ENCODE measurements around the gene CTSE. TPM values are rescaled to one million over a fixed set of nuclear protein-coding genes. Genes with fewer than 3 reads are reported as not detected.
"Not testable (repeated sequence)": the region's sequence is repeated elsewhere in the genome, so short reads cannot be mapped to it uniquely, and the experiment has no call there.

CTSE gene
- polyA plus RNA-seq, 3 donors, result 0.14 to 0.19 (median 0.19) TPM

DNA sequence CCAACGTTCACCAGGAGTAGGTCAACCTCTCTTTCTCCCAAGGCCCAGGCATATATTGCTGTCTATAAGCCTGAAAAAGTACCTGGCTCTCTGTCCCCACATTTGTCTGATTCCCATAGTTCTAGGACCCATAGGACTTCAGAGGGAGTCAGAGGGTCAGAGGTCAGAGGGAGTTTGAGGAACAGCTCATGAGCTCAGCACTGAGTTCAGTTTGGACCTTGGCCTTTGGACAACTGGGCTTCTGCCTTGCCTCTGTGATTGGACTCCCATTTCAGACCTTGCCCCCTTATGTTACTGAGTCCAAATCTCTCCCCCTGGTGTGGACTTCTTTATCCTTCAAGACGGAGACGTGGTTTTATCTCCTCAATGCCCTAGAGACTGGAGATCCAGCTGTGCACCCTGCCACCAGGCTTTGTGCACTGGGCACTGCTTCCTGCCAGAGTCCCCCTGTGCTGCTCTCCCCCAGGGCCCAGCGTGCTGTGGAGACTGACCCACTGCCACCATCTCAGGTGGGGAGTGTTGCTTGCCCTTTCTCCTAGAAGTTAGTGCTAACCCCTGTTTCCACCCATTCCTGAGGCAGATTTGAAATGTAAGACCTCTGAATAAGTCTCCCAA, 3.2 kb downstream of the CTSE start:
- DNase-seq (ENCODE audit: low read depth in 3 of 3, low spot score in 2 of 3), result no peak

DNA sequence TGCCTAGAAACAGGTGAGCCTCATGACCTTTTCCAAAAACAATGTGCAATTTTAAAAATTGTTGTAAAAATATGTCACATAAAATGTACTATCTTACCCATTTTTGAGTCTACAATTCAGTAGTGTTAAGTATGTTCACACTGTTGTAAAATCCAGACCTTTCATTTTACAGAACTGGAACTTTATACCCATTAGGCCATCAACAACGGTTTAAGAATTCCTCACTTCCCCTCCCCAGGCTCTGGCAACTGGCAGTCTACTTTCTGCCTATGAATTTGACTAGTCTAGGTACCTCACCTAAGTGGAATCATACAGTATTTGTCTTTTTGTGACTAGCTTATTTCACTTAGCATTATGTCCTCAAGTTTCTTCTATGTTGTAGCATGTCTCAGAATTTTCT, 8.6 kb downstream of the CTSE start:
- DNase-seq (ENCODE audit: low read depth in 3 of 3, low spot score in 2 of 3), result no peak

DNA sequence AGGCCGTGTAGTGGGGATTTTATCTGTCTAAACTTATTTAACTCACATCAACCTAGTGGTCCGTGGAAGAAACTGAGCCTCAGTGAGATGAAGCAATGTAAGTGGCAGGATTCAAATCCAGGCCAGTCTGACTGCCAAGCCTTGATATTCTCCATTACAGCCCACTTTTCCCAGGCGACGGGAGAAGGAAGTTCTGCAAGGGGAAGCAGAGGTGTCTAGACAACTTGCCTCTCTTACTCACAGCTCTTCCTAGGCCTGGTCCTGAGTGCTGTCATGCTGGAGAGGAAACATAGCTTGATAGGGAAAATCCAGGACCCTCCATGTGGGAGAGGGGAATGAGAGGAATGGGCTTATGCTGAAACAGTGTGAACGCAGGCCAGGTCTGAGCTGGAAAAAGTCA, 9.1 kb downstream of the CTSE start:
- DNase-seq (ENCODE audit: low read depth in 3 of 3, low spot score in 2 of 3), result no peak

DNA sequence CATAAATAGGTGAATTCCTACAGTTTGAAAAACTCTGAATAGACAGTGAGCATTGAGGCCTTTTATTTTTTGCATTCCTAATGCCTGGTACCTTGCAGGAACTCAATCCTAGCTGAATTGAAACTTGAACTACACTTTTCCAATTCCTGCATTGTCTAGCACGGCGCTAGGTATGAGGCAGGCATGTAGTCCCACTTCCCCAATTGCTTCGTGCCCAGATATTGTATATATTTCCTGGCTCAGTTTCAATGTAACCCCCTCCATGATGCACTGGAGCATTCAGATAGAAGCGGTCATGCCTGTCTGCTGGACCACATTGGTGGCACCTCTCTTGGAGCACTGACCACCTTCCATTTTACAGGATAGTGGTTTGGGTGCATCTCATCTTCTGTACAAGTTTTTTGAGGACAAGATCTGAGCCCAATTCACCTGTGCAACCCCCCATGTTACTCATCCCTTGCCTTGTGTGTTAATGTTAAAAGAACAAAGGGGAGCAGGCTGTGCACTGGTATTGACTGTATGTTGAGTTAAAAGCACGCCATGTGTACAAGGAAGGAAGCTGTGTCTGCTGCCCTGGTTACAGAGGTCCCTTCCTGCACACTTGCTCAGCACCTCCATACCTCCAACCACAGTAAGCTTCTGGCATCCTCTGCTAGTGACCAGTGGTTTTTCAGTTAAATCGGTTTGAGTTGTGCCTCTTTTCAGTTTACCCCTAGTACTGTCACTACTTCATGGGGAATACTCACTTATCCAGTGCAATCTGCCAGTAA, 10.5 kb downstream of the CTSE start:
- DNase-seq (ENCODE audit: low read depth in 3 of 3, low spot score in 2 of 3), result no peak

DNA sequence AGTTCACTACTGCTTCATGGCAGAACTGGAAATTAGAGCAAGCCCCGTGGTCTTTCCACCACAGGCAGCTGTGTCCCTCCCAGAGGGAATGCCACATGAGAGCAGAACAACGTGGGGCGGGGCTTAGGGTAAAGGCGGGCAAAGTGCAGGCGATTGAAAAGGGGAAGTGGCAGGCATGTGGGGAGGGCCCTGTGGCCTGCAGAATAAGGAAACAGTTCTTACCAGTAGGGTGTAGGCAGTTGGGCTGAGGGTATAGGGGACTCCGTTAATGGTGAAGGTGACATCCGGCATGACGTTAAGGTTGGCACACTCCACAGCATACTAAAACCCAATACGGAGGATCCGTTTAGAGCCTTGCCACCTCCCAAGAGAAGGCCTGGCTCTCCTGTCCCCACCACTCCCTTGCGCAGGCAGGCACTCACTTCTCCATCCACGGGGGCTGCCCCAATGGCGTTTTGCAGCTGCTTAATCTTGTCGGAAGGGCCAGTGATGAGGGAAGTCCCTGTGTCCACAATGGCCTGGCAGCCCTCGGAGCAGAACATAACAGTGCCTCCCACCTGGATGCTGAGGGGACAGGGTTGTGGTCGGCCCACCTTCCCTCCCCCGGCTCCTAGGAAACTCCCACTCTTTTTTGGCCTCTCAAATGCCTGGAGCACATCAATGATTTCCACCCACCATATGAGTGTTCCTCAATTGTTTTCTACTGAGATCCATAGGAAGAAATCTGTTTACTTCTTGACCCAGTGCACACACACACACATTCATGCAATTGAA, 11.4 kb downstream of the CTSE start:
- DNase-seq (ENCODE audit: low read depth in 3 of 3, low spot score in 2 of 3), result no peak

DNA sequence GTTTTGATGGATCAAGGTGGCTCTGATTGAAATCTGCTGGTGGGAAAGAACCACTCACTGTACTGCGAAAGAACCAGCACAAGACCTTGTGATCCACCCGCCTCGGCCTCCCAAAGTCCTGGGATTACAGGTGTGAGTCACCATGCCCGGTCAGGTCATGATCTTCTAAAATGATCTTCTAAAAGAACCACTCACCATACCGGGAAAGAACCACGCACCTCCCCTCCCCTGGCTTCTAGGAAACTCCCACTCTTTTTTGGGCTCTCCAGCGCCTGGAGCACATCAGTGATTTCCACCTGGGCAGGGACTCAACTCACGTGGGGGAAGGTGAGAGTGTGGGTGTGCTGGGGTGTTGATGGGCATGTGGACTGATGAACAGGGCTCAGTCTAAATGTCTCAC, 12.6 kb downstream of the CTSE start:
- no peak for DNase-seq (ENCODE audit: low read depth in 3 of 3, low spot score in 2 of 3)

DNA sequence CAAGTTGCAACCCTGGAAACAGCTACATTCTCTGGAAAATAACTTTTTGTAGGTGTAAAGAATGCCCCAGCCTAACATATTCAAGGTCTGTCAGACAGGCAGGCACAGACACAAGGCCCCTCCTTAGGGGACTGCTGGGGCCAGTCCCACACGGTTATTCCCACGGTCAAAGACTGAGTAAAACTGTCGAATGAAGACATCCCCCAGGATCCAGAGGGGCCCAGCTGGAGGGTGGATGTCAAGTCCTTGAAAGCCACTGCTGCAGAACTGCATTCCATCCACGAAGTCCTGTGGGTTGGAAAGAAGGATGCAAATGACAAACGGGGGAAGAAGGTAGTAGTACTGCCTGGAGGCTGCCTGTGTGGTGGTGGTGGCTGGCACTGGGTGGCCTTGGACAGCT, 13.6 kb downstream of the CTSE start:
- no peak for DNase-seq (ENCODE audit: low read depth in 3 of 3, low spot score in 2 of 3)

DNA sequence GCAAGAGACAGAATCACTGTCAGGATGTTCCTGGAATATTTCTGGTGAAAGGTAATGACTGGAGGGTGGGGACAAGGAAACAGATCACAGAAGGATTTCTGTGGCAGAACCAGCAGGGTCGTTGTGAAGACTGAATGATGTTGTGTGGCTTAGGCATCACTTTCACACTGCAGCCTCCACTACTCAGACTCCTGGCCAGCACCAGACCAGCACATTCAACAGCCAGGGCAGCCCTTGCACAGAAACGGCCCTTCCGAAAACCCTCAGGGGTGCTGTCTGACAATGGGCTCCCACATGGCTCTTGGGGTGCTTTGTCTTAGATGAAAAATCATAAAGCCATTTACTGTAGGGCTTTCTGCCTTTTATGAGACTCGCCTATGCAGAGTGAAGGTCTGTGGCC, 16.7 kb downstream of the CTSE start:
- no peak for DNase-seq (ENCODE audit: low read depth in 3 of 3, low spot score in 2 of 3)

DNA sequence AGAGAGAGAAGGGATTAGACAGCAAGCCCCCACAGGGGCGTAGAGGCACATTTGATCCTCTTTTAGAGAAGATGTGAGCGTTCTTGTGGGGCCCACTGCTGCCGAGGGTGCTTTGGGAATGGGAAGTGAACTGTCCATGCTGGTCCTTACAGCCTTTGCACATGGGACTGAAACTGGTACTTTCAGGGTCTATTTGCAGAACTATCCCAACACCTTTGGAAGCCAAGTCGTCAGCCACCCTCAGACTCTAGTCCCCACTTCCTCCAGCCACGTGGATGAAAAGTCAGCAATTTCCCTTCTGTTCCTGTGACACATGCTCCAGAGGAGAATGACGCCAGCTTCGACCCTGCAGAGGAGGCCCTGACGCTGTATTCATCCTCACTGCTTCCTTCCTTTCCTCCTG, 17.9 kb downstream of the CTSE start:
- no peak for DNase-seq (ENCODE audit: low read depth in 3 of 3, low spot score in 2 of 3)

DNA sequence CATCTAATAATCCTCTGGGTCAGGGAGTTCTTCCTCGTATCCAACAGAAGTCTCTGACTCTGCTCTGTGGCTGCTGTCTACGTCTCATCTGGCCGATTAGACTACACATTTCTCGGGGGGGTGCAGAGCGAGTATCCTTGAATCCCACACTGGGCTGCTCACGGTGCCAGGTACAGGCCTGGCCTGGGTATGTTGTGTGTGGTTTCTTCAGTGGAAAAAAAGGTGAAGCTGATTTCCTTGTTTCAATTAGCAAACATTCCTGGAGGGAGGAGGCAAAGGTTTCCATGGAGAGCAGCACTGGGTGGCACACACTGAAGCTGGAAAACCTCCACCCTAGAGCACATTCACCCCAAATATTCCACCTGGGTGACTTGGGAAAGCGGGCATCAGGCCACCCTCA, 18.5 kb downstream of the CTSE start:
- DNase-seq (ENCODE audit: low read depth in 3 of 3, low spot score in 2 of 3), result no peak

DNA sequence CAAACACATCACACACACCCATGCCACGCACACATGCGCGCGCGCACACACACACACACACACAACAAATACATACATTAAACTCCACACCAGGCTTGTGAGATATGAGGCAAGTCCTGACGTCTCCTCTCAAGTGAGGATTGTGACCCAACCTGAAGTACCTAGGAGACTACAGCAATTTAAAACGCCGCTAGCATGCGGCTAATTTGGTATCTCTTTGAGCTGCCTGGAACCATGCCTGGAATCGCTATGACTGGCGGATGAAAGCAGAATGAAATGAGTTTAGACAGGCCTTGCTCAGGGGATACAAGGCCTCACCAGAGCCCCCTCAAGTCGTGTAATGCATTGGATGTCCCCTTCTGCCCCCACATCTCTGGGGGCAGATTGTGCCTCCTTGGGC, 18.9 kb downstream of the CTSE start:
- DNase-seq (ENCODE audit: low read depth in 3 of 3, low spot score in 2 of 3), result no peak

DNA sequence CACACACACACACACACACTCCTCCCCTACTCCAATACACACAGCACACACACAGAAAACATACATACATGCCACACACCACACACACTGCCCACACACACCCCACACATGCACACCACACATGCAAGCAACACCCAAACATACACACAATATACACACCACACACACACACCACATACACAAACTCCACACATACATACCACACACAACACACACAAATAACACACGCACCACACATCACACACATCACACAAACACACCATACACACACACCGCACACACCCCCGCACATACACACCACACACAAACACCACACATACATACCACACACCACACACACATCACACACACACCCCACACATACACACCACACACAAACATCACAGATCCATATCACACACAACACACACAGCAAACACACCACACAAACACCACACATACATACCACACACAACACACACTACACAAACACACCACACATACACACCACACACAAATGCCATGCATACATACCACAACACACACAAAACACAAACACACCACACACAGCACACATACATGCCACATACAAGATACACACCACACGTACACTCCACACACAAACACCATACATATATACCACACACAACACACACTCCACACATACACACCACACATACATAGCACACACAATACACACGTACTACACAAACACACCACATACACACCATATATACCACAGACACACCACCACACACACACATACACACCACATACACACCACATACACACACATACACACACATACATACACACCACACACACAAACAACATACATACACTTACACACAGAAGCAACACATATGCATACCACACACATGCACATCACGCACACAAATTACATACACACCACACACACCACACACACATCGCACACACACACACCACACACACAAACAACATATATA, 19.6 kb downstream of the CTSE start:
- no peak for DNase-seq (ENCODE audit: low read depth in 3 of 3, low spot score in 2 of 3)

DNA sequence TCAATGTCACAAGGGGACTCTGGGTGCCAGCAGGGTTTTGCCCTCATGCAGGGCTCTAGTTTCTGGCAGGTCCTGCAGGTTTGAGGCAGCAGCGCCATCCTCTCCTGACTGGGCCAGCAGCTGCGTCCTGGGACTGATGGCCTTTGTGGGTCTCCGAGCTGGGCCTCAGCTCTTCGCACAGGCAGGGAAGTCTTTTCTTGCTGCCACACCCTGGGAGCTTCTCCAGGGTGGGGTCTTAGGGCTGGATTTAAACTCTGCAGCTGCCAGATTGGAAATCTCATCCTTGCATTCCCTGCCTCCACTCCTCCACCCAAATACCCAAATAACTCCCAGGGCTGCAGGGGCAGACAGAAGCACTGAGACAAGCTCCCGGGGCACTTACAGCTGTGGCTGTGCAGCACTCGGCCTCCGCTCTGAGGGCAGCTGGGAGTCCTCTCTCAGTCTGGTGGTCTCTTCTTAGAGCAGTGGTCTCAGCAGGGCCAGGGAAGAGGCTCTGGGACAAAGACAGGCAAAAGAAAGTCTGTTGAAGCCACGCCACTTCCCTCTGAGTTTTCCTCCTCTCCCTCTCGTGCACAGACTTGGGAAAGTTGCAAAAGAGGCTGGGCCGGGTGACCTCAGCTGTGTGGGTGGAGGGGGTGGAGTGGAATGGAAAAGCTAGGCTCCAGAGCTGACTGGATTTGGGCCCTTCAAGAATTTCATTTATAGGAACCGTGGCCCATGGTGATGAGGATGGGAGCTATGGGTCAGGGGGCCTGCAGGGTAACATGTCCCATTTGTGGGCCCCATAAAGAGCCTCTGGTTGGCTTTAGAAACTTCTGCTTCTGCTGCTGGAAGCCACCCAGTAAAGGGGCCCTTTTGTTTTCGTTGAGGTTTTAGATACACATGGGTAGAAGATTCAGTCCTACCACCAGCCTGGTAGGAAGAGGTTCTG, 20.6 kb downstream of the CTSE start, which contains the start of gene RAB7B:
Gene RAB7B, minus strand, starts transcription at position 525 of the 931 bp plus-strand sequence. CDS start 9,260 bp downstream, outside the sequence.
- DNase-seq (ENCODE audit: low read depth in 3 of 3, low spot score in 2 of 3), result no peak

DNA sequence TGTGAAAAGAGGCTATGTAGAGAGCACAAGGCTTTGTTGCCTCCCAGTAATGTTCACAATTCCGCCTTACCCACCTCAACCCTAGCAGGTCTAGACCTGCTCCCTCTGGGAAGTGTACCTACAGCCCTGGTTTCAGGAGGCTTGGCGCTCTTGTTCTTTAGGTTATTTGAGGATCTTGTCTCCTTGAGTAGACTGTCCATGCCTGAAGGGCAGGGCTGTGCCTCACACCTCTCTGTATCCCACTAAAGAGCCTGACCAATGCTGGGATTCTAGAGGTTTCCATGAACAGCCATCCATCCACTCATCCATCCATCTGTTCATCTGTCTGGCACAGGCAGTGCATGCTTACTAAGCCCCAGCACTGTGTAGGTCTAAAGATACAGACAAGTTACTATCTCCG, 21.5 kb downstream of the CTSE start:
- no peak for DNase-seq (ENCODE audit: low read depth in 3 of 3, low spot score in 2 of 3)

DNA sequence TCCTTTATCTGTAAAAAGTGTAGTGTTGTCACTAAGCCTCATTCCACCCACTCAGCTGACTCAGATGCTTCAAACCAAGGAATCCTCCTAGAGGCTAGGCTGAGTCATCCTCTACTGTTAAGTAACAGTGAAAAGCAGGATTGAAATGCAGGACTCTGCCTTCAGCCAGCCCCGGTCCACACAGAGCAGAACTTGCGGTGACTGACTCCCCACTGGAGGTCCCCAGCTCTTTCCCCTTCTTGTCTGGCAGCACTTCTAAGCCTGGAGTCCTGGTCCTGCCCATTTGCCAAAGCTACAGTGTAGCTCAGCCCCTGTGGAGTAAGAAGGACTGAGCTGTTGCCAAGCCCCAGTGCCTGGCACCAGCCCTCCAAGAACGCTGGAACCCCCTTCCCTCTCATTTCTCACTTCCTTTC, 22.2 kb downstream of the CTSE start:
- DNase-seq (ENCODE audit: low read depth in 3 of 3, low spot score in 2 of 3), result no peak

DNA sequence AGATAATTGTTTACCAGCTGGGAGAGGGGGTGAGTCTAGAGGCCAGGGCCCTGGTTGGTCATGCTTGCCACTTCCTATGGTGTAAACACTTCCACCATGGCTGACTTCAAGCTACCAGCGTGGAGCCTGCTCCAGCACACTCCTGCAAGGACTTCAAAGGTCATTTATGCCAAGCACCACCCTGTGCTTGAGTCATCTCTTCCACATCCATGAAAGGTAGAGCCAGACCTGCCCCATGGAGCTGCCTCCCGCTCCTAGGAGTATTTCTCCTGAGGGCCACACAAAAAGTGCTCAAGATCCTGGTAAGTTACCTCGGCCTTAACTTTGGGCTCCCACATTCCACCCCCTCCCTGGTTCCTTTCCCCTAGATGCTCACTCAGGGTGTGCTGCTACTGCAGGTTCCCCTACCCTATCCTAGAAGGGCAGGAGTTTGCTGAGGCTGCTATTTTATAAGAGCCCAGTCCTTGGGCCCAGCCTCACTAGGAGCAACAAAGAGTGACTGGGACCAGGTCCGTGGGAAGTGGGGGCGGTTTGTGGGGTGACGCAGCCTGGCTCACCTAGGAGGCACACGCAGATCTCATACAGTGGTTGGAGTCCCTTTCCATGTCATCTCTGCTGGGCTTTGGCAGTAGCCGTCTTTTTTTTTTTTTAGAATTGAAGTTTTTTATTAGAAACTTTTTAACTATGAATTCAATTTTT, 22.9 kb downstream of the CTSE start:
- no peak for DNase-seq (ENCODE audit: low read depth in 3 of 3, low spot score in 2 of 3)

DNA sequence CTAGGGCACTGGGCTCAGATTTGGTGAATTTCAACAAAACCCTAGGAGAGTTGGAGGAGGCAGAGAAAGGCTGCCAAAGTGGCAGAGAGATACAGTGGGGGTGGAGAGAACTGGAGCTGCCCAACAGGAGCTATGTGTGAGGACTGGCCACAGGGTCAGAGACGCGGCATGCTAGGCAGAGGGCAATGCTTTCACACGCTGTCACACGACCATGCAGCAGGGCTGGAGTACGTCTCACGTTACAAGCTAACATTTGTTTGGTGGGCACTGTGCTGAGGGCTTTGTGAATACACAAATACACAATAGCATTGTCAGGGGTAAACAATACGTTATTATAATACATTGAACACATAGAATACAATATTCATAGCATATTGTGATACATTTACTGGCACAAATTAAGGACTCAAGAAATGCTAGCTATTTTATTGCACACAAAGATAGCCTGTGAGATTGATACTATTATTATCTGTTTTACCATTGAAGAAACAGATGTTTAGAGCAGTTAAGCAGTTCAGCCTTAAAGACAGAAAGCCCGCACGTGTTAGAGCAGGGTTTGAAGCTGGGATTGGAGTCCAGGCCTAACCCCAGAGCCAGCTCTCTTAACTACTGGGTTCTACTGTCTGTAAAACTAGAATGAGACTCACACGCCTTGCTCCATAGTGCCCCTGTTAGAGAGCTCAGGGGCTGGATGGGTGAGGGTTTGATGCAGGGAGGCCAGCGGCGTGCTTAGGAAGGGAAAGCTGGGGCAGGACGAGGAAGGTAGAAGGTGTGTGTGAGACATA, 25.0 kb downstream of the CTSE start:
- no peak for DNase-seq (ENCODE audit: low read depth in 3 of 3, low spot score in 2 of 3)

DNA sequence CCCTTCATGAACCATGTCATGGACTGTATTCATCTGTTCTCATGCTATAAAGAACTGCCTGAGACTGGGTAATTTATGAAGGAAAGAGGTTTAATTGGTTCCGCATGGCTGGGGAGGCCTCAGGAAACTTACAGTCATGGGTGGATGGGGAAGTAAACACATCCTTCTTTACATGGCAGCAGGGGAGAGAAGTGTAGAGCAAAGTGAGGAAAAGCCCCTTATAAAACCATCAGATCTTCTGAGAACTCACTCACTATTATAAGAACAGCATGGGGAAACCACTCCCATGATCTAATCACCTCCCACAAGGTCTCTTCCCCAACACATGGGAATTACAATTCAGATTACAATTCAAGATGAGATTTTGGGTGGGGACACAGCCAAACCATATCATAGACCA, 27.1 kb downstream of the CTSE start:
- DNase-seq (ENCODE audit: low read depth in 3 of 3, low spot score in 2 of 3), result not testable (repeated sequence)

All from right renal cortex interstitium (tissue), 3 donors.